H1 (cell line): Measurements from ENCODE around the gene PHACTR1. TPM values are rescaled to one million over a fixed set of nuclear protein-coding genes. Genes with fewer than 3 reads are reported as not detected.

Source experiments
- CTCF ChIA-PET: fragments of 300-600 bp; sonication (Branson Sonifier 250); formaldehyde crosslinking; loops from one replicate; lab custom pipeline; 2021; ENCODE audit not compliant: partially characterized antibody; lab: Charles Lee
- POLR2A ChIA-PET: fragments of 300-600 bp; sonication (Branson Sonifier 250); formaldehyde crosslinking; loops from one replicate; lab custom pipeline; 2021; ENCODE audit warnings: inconsistent platforms; ENCODE audit not compliant: partially characterized antibody; lab: Charles Lee
- DNase-seq, 2 experiments: peaks; one replicate each; pipeline versions ENCODE4 v3.0.0 to v3.0.0-alpha.2; 2010 to 2022; ENCODE audit warnings: low spot score in 2 of 2, low read depth in 1 of 2, mixed read lengths in 1 of 2
- FAIRE-seq: peaks from 2 replicates; lab custom pipeline; 2011; peaks lifted over from hg19 to GRCh38; lab: Jason Lieb, UNC
- H2AFZ ChIP-seq: 2 replicates; pipeline ENCODE4 v1.8.1; 2012; ENCODE audit warnings: low read length, inconsistent platforms
- H2AK5ac ChIP-seq: 2 replicates; pipeline ENCODE4 v1.6.1; 2013; ENCODE audit warnings: low read depth, low read length
- H2BK120ac ChIP-seq: replicated peaks from 2 replicates; pipeline ENCODE3; 2013; ENCODE audit warnings: low read depth, low read length, inconsistent platforms
- H2BK12ac ChIP-seq: 2 replicates; pipeline ENCODE4 v1.6.1; 2013; ENCODE audit warnings: low read depth, low read length
- H2BK15ac ChIP-seq: 2 replicates; pipeline ENCODE4 v1.6.1; 2013; ENCODE audit warnings: low read length
- H2BK20ac ChIP-seq: 2 replicates; pipeline ENCODE4 v1.6.1; 2013; ENCODE audit warnings: low read length
- H2BK5ac ChIP-seq: 2 replicates; pipeline ENCODE4 v1.6.1; 2013; ENCODE audit warnings: low read depth, low read length
- H3K14ac ChIP-seq: 2 replicates; pipeline ENCODE4 v1.6.1; 2013; ENCODE audit warnings: inconsistent platforms; ENCODE audit not compliant: insufficient read length
- H3K18ac ChIP-seq: 2 replicates; pipeline ENCODE4 v1.6.1; 2013; ENCODE audit warnings: low read length; ENCODE audit errors: extremely low read depth
- H3K23ac ChIP-seq: 2 replicates; pipeline ENCODE4 v1.6.1; 2013; ENCODE audit warnings: inconsistent platforms; ENCODE audit not compliant: insufficient read length
- H3K23me2 ChIP-seq: 2 replicates; pipeline ENCODE4 v1.6.1; 2013; ENCODE audit warnings: low read depth, low read length
- H3K27ac ChIP-seq: 2 replicates; pipeline ENCODE4 v1.6.1; 2011; ENCODE audit warnings: low read depth, low read length, inconsistent platforms
- H3K27me3 ChIP-seq, 4 experiments: replicated peaks in 1 of 4; 1 replicate in 1 of 4; 2 replicates in 3 of 4; pipeline versions ENCODE4 v1.6.1 to v1.8.1; 2011 to 2013; ENCODE audit warnings: low read length in 3 of 4, mild to moderate bottlenecking in 3 of 4, inconsistent platforms in 2 of 4, mixed read lengths in 2 of 4, moderate library complexity in 1 of 4; ENCODE audit not compliant: control insufficient read depth in 3 of 4, insufficient read depth in 3 of 4; ENCODE audit errors: extremely low read depth in 1 of 4
- H3K36me3 ChIP-seq, 4 experiments: 2 replicates each; pipeline versions ENCODE4 v1.6.1 to v1.8.1; 2011 to 2013; ENCODE audit warnings: mild to moderate bottlenecking in 4 of 4, low read length in 3 of 4, moderate library complexity in 2 of 4, control low read depth in 1 of 4, inconsistent platforms in 1 of 4; ENCODE audit not compliant: insufficient read depth in 4 of 4, control insufficient read depth in 2 of 4
- H3K4ac ChIP-seq: replicated peaks from 2 replicates; pipeline ENCODE3; 2013; ENCODE audit warnings: low read length, low read depth, mixed read lengths, inconsistent platforms; ENCODE audit not compliant: insufficient read length
- H3K4me1 ChIP-seq, 4 experiments: replicated peaks in 1 of 4; 1 replicate in 1 of 4; 2 replicates in 3 of 4; pipeline versions ENCODE4 v1.6.1 to v1.8.1; 2011 to 2013; ENCODE audit warnings: low read length in 3 of 4, inconsistent platforms in 2 of 4, mixed read lengths in 1 of 4; ENCODE audit not compliant: insufficient read depth in 4 of 4, control insufficient read depth in 3 of 4
- H3K4me2 ChIP-seq, 2 experiments: 2 replicates each; pipeline versions ENCODE4 v1.6.1 to v1.8.1; 2011 to 2013; ENCODE audit warnings: low read depth in 2 of 2, low read length in 2 of 2, control low read depth in 1 of 2, inconsistent platforms in 1 of 2, mild to moderate bottlenecking in 1 of 2; ENCODE audit not compliant: insufficient read depth in 1 of 2
- H3K4me3 ChIP-seq, 4 experiments: fragments of 200-600, 300-600 bp in 1 of 4; sonication (generic), shearing (Covaris generic), sonication (Bioruptor Twin) in 1 of 4; 2 replicates each; pipeline versions ENCODE4 v1.5.1 to v1.8.1; 2011 to 2016; ENCODE audit warnings: low read length in 4 of 4, low read depth in 3 of 4, control low read depth in 2 of 4, inconsistent platforms in 2 of 4, mild to moderate bottlenecking in 2 of 4, mixed read lengths in 1 of 4, moderate library complexity in 1 of 4; ENCODE audit not compliant: insufficient read depth in 2 of 4; ENCODE audit errors: extremely low read depth in 1 of 4
- H3K56ac ChIP-seq: replicated peaks from 2 replicates; pipeline ENCODE3; 2013; ENCODE audit warnings: low read depth, mild to moderate bottlenecking, mixed read lengths, low read length, inconsistent platforms; ENCODE audit not compliant: insufficient read length
- H3K79me1 ChIP-seq: 2 replicates; pipeline ENCODE4 v1.6.1; 2013; ENCODE audit warnings: low read depth, low read length, control low read depth
- H3K79me2 ChIP-seq, 2 experiments: 2 replicates each; pipeline versions ENCODE4 v1.6.1 to v1.8.1; 2012 to 2013; ENCODE audit warnings: low read length in 2 of 2, mild to moderate bottlenecking in 2 of 2, inconsistent platforms in 1 of 2; ENCODE audit not compliant: insufficient read depth in 2 of 2, control insufficient read depth in 1 of 2
- H3K9ac ChIP-seq, 4 experiments: replicated peaks in 1 of 4; 1 replicate in 1 of 4; 2 replicates in 3 of 4; pipeline versions ENCODE4 v1.6.1 to v1.8.1; 2011 to 2013; ENCODE audit warnings: low read depth in 3 of 4, low read length in 3 of 4, control low read depth in 2 of 4, mild to moderate bottlenecking in 2 of 4, moderate library complexity in 2 of 4, inconsistent platforms in 1 of 4; ENCODE audit errors: extremely low read depth in 1 of 4
- H3K9me3 ChIP-seq, 2 experiments: 2 replicates each; pipeline versions ENCODE4 v1.6.1 to v1.8.1; 2012 to 2013; ENCODE audit warnings: mild to moderate bottlenecking in 2 of 2, moderate library complexity in 2 of 2, control low read depth in 1 of 2, inconsistent platforms in 1 of 2, low read depth in 1 of 2, low read length in 1 of 2, mixed read lengths in 1 of 2; ENCODE audit not compliant: insufficient read depth in 2 of 2
- H4K20me1 ChIP-seq, 2 experiments: replicated peaks in 1 of 2; 2 replicates each; pipeline versions ENCODE3 to v1.8.1; 2011 to 2013; ENCODE audit warnings: inconsistent platforms in 2 of 2, low read length in 2 of 2, mild to moderate bottlenecking in 1 of 2; ENCODE audit not compliant: insufficient read depth in 2 of 2, control insufficient read depth in 1 of 2
- H4K5ac ChIP-seq: 2 replicates; pipeline ENCODE4 v1.6.1; 2013; ENCODE audit warnings: low read length, low read depth, mixed read lengths, inconsistent platforms; ENCODE audit not compliant: insufficient read length
- H4K8ac ChIP-seq: 2 replicates; pipeline ENCODE4 v1.8.0; 2013; ENCODE audit warnings: mild to moderate bottlenecking, moderate library complexity, low read length, inconsistent platforms; ENCODE audit not compliant: insufficient read depth; ENCODE audit errors: extremely low read depth
- H4K91ac ChIP-seq: replicated peaks from 2 replicates; pipeline ENCODE3; 2013; ENCODE audit warnings: low read length, mixed read lengths, inconsistent platforms; ENCODE audit not compliant: insufficient read length
- CEBPB ChIP-seq: IDR thresholded peaks from 2 replicates; pipeline ENCODE4 v1.6.1; 2012; ENCODE audit warnings: low read depth, low read length
- WGBS, 2 experiments: shearing (Covaris generic) in 1 of 2; methylation state at CpG; one replicate each; pipeline versions ENCODE4 v1.1.6 to v1.1.7; 2013 to 2015; ENCODE audit warnings: low lambda C conversion rate in 2 of 2, mixed read lengths in 2 of 2, inconsistent platforms in 1 of 2, low coverage in 1 of 2, missing lambda C conversion rate in 1 of 2; ENCODE audit not compliant: insufficient replicate concordance in 2 of 2, insufficient coverage in 1 of 2, insufficient read length in 1 of 2; ENCODE audit errors: extremely low coverage in 1 of 2, missing lambda C conversion rate in 1 of 2; 5-methylcytosine and 5-hydroxymethylcytosine counted together
- polyA plus RNA-seq, 7 experiments: library from polyadenylated mRNA; depleted of rRNA in 3 of 7; stranded (reverse) in 5 of 7; unstranded in 2 of 7; fragments of >200 nt in 5 of 7; fragments of 200-250 nt in 2 of 7; gene quantifications; 1 replicate in 5 of 7; 2 replicates in 1 of 7; 4 replicates in 1 of 7; pipeline versions ENCODE4 v1.2.1 to v1.2.3, GENCODE V29; 2011 to 2013; ENCODE audit warnings: missing spikeins in 2 of 7, mixed read lengths in 2 of 7
- total RNA-seq: library from RNA; stranded (reverse); fragmentation: NEBNext Ultra II Directional; extraction: Animal tissue kit (Norgen Biotek cat#: 25700); gene quantifications from 2 replicates; pipeline ENCODE4 v1.2.1, GENCODE V29; 2021

The PHACTR1 gene
- total and polyA plus RNA-seq, 2 of the 8 experiments (the other 6 are each of a cell fraction or from before 2014, with no cell fraction given): 3.9 to 17.1 TPM

DNA sequence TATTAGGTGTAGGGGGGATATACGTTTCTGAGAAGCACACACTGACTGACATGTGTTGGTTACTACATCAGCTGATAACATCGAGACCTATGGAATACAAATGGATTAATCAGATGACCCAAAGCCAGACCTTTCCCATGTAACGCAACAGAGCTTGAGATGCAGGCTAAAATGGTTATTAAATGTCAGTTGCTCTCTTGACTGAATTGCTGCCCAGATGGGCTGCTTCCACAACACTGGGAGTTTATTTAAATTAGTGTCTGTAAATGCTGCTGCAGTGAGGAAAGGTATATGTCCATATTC lies 298.8 kb downstream of the PHACTR1 start:
- FAIRE-seq (no peak), DNase-seq (no peak)
- WGBS, 2 experiments: 61% methylated on average over 3 of the region's 3 CpGs; no CpG with 5 or more reads in 1 of the 2 experiments
- Histone ChIP-seq H3K56ac (no peak overlapping the region), H3K4me2 (peak overlapping the region; percentile 83 to 92), H3K9ac (no peak overlapping the region), H3K14ac (no peak overlapping the region), H2BK5ac (no peak overlapping the region), H3K4me1 (peaks cover 2 to 17% (median 11%) of the 10 kb centered on the region in 4 experiments; a peak in 6 of 7 replicates), H2AK5ac (no peak overlapping the region), H2BK12ac (no peak overlapping the region), H3K4ac (no peak overlapping the region), H3K36me3 (no peaks in the 10 kb centered on the region), H3K9me3 (no peaks in the 10 kb centered on the region), H3K79me1 (no peaks in the 10 kb centered on the region), H4K8ac (no peak overlapping the region), H2AFZ (no peak overlapping the region), H3K4me3 (peak overlapping the region in 2 of 4 experiments; percentile 55 to 74; a peak in 2 of 8 replicates), H4K5ac (no peak overlapping the region), H3K23ac (no peak overlapping the region), H3K27ac (no peak overlapping the region), H3K18ac (no peak overlapping the region), H4K20me1 (peaks cover 5 to 18% of the 10 kb centered on the region in 2 experiments), H3K79me2 (no peaks in the 10 kb centered on the region), H3K27me3 (peaks cover 5 to 43% (median 34%) of the 10 kb centered on the region in 4 experiments), H2BK20ac (no peak overlapping the region), H3K23me2 (peaks cover 9% of the 10 kb centered on the region), H2BK15ac (no peak overlapping the region), H2BK120ac (no peak overlapping the region), H4K91ac (no peak overlapping the region)
- no peak for TF ChIP-seq CEBPB
- CTCF ChIA-PET: interaction anchor here (1.0 to 1.3 kb wide), 3 partner anchors 13 to 104 kb away, joined by 3 read pairs; no protein-coding TSS in a partner anchor
- POLR2A ChIA-PET: interaction anchor here (1.2 to 2.9 kb wide), 2 partner anchors 9 to 22 kb away, joined by 3 to 13 read pairs; no protein-coding TSS in a partner anchor
